GM18909 (cell line): ENCODE measurements around the gene RUNX1.

Experiments used
- ATAC-seq: cut with Tn5 transposase; IDR thresholded peaks from one replicate; pipeline ENCODE4 v1.9.1; 2021; ENCODE audit warnings: mild to moderate bottlenecking; ENCODE audit not compliant: unreplicated experiment, poor library complexity

Gene RUNX1

GRCh38 chr21:34844013-34844923, 204.8 kb downstream of the RUNX1 start:
- ATAC-seq: no peak

- no peak for ATAC-seq
Observed at GRCh38 chr21:34843562-34843961, 205.5 kb downstream of the RUNX1 start.

GRCh38 chr21:34841154-34841553, 207.9 kb downstream of the RUNX1 start:
- no peak for ATAC-seq

GRCh38 chr21:34840693-34841092, 208.4 kb downstream of the RUNX1 start:
- ATAC-seq: no peak

- ATAC-seq: no peak
Observed at GRCh38 chr21:34838956-34839820, 209.9 kb downstream of the RUNX1 start.

GRCh38 chr21:34836933-34837505, 212.1 kb downstream of the RUNX1 start:
- ATAC-seq: no peak

GRCh38 chr21:34836103-34836932, 212.8 kb downstream of the RUNX1 start:
- ATAC-seq: no peak

- ATAC-seq: no peak
Observed at GRCh38 chr21:34835526-34835925, 213.6 kb downstream of the RUNX1 start.

GRCh38 chr21:34834852-34835501, 214.1 kb downstream of the RUNX1 start:
- no peak for ATAC-seq

GRCh38 chr21:34834290-34834689, 214.8 kb downstream of the RUNX1 start:
- no peak for ATAC-seq

GRCh38 chr21:34833465-34833864, 215.6 kb downstream of the RUNX1 start:
- no peak for ATAC-seq

GRCh38 chr21:34830386-34831170, 218.5 kb downstream of the RUNX1 start:
- no peak for ATAC-seq

GRCh38 chr21:34827445-34828235, 221.5 kb downstream of the RUNX1 start:
- ATAC-seq: no peak

- no peak for ATAC-seq
Observed at GRCh38 chr21:34826836-34827235, 222.3 kb downstream of the RUNX1 start.

GRCh38 chr21:34825948-34826548, 223.1 kb downstream of the RUNX1 start:
- no peak for ATAC-seq

- ATAC-seq: no peak
Observed at GRCh38 chr21:34825101-34825500, 224.0 kb downstream of the RUNX1 start.

GRCh38 chr21:34824314-34824713, 224.8 kb downstream of the RUNX1 start:
- no peak for ATAC-seq

GRCh38 chr21:34822942-34823341, 226.2 kb downstream of the RUNX1 start:
- ATAC-seq: no peak
